ENCODE data around the gene ITGA11. TPM values are rescaled to one million over a fixed set of nuclear protein-coding genes. Genes with fewer than 3 reads are reported as not detected.

The ITGA11 gene
- total and polyA plus RNA-seq, 8 donors = 0.19 to 4.1 (median 0.66) TPM

GRCh38 chr15:68356778-68357177, 75.2 kb downstream of the ITGA11 start:
- Histone ChIP-seq H3K27me3 (no peaks in the 10 kb centered on the region), H3K36me3 (no peaks in the 10 kb centered on the region), H3K9me3 (no peaks in the 10 kb centered on the region), H3K4me1 (no peaks in the 10 kb centered on the region), H3K4me3 (no peak overlapping the region), H3K27ac (no peak overlapping the region)
- intact Hi-C loops (cut with DNase I) = no loop called here
- FAIRE-seq (no peak), DNase-seq (no peak), ATAC-seq (no peak)
- 83 to 85% methylated on average over 6 of the region's 6 CpGs for WGBS, 2 donors
- TF ChIP-seq CTCF (IDR thresholded peaks at IDR 0.05) = no peak

- no peak for DNase-seq
- no peak overlapping the region for H3K4me3 ChIP-seq
- no peak for TF ChIP-seq CTCF (IDR thresholded peaks at IDR 0.05)
- no peak overlapping the region for H3K27ac ChIP-seq
- no peaks in the 10 kb centered on the region for H3K4me1 ChIP-seq
- H3K36me3 ChIP-seq = no peaks in the 10 kb centered on the region
- H3K9me3 ChIP-seq = no peaks in the 10 kb centered on the region
- peak in 2 of 4 donors; percentile 23 to 29 for ATAC-seq
- WGBS, 2 donors = 91% methylated on average over 4 of the region's 4 CpGs
- no peak for FAIRE-seq
- intact Hi-C loops (cut with DNase I) = no loop called here
- no peaks in the 10 kb centered on the region for H3K27me3 ChIP-seq
These were observed 77.0 kb downstream of the ITGA11 start for GRCh38 chr15:68354923-68355322.

GRCh38 chr15:68354268-68354667, 77.7 kb downstream of the ITGA11 start:
- 72 to 80% methylated on average over 2 of the region's 2 CpGs for WGBS, 2 donors
- DNase-seq (no peak), ATAC-seq (no peak), FAIRE-seq (no peak)
- no peak overlapping the region for H3K27ac ChIP-seq
- H3K4me3 ChIP-seq = no peak overlapping the region
- intact Hi-C loops (cut with DNase I) = no loop called here
- no peaks in the 10 kb centered on the region for H3K27me3 ChIP-seq
- no peak for TF ChIP-seq CTCF (IDR thresholded peaks at IDR 0.05)
- no peaks in the 10 kb centered on the region for H3K4me1 ChIP-seq
- H3K36me3 ChIP-seq = no peaks in the 10 kb centered on the region
- H3K9me3 ChIP-seq = no peaks in the 10 kb centered on the region

- no peak for TF ChIP-seq CTCF (IDR thresholded peaks at IDR 0.05)
- no peaks in the 10 kb centered on the region for H3K9me3 ChIP-seq
- intact Hi-C loops (cut with DNase I) = no loop called here
- no peak overlapping the region for H3K27ac ChIP-seq
- no peak overlapping the region for H3K4me3 ChIP-seq
- no peak for ATAC-seq
- WGBS, 2 donors = 78 to 81% methylated on average over 7 of the region's 7 CpGs
- DNase-seq = no peak
- H3K4me1 ChIP-seq = no peaks in the 10 kb centered on the region
- no peak for FAIRE-seq
- no peaks in the 10 kb centered on the region for H3K36me3 ChIP-seq
- no peaks in the 10 kb centered on the region for H3K27me3 ChIP-seq
These were observed 78.4 kb downstream of the ITGA11 start for GRCh38 chr15:68353421-68354135.

- H3K4me3 ChIP-seq = no peak overlapping the region
- TF ChIP-seq CTCF (IDR thresholded peaks at IDR 0.05) = no peak
- H3K9me3 ChIP-seq = no peaks in the 10 kb centered on the region
- ATAC-seq = peak in 2 of 4 donors; percentile 38 to 68
- no peak for FAIRE-seq
- H3K36me3 ChIP-seq = no peaks in the 10 kb centered on the region
- DNase-seq = no peak
- intact Hi-C loops (cut with DNase I) = no loop called here
- no peaks in the 10 kb centered on the region for H3K4me1 ChIP-seq
- H3K27ac ChIP-seq = no peak overlapping the region
- no peaks in the 10 kb centered on the region for H3K27me3 ChIP-seq
- WGBS, 2 donors = 82 to 88% methylated on average over 10 of the region's 10 CpGs
These were observed 79.4 kb downstream of the ITGA11 start for GRCh38 chr15:68352401-68353062.
